HL-60 (cell line): ENCODE data around the gene RASSF8.

Experiments used
- DNase-seq, 2 experiments: peaks; one replicate each; pipeline ENCODE4 v3.0.0-alpha.2; 2010 to 2020; ENCODE audit warnings: low read depth in 1 of 2, low spot score in 1 of 2
- H3K27ac ChIP-seq: fragments of 250-450 bp; sonication (Bioruptor Pico); replicated peaks from 2 replicates; pipeline ENCODE4 v1.5.1; 2020; ENCODE audit warnings: mild to moderate bottlenecking, moderate library complexity
- H3K27me3 ChIP-seq: fragments of 250-450 bp; sonication (Bioruptor Pico); 2 replicates; pipeline ENCODE4 v1.5.1; 2021; ENCODE audit warnings: mild to moderate bottlenecking, moderate library complexity; ENCODE audit not compliant: insufficient read depth, poor library complexity, severe bottlenecking
- H3K4me3 ChIP-seq: replicated peaks from 2 replicates; pipeline ENCODE4 v1.5.1; 2011; ENCODE audit warnings: mild to moderate bottlenecking, control low read depth, low read length; ENCODE audit not compliant: insufficient read depth
- CTCF ChIP-seq: IDR thresholded peaks from one replicate; pipeline ENCODE4 v1.5.1; 2011; ENCODE audit warnings: low read length, control low read depth, inconsistent platforms; ENCODE audit not compliant: insufficient read depth
- GABPA ChIP-seq: IDR thresholded peaks from 2 replicates; pipeline ENCODE4 v1.6.1; 2012; ENCODE audit warnings: low read depth
- POLR2AphosphoS5 ChIP-seq: IDR thresholded peaks from 2 replicates; pipeline ENCODE4 v1.6.1; 2012; ENCODE audit warnings: low read depth
- REST ChIP-seq: IDR thresholded peaks from 2 replicates; pipeline ENCODE4 v1.6.1; 2012; ENCODE audit warnings: low read depth; ENCODE audit not compliant: insufficient replicate concordance
- SPI1 ChIP-seq: IDR thresholded peaks from 2 replicates; pipeline ENCODE4 v1.6.1; 2012; ENCODE audit warnings: low read depth, mild to moderate bottlenecking, borderline replicate concordance

RASSF8 gene

GRCh38 chr12:26116829-26117715, 158.6 kb downstream of the RASSF8 start:
- Histone ChIP-seq H3K4me3 (no peak overlapping the region), H3K27me3 (peaks cover 7% of the 10 kb centered on the region), H3K27ac (no peak overlapping the region)
- TF ChIP-seq GABPA, result no peak
- TF ChIP-seq POLR2AphosphoS5, result no peak
- no peak for TF ChIP-seq REST
- TF ChIP-seq CTCF, result no peak
- no peak for TF ChIP-seq SPI1
- DNase-seq, result no peak

- Histone ChIP-seq H3K27me3 (peaks cover 12% of the 10 kb centered on the region), H3K27ac (no peak overlapping the region), H3K4me3 (no peak overlapping the region)
- TF ChIP-seq GABPA (no peak), REST (no peak), POLR2AphosphoS5 (no peak), SPI1 (no peak), CTCF (no peak)
- no peak for DNase-seq
Observed at GRCh38 chr12:26118308-26118707, 159.8 kb downstream of the RASSF8 start.

GRCh38 chr12:26119391-26119989, 161.0 kb downstream of the RASSF8 start:
- Histone ChIP-seq H3K4me3 (no peak overlapping the region), H3K27ac (no peak overlapping the region), H3K27me3 (peaks cover 22% of the 10 kb centered on the region)
- peak in 1 of 2 experiments; percentile 25 for DNase-seq
- TF ChIP-seq CTCF (peak; percentile 28), SPI1 (no peak), POLR2AphosphoS5 (no peak), REST (no peak)
